Thoracic aorta (tissue), 2 donors: Measurements from ENCODE around the gene SRCIN1. TPM values are rescaled to one million over a fixed set of nuclear protein-coding genes. Genes with fewer than 3 reads are reported as not detected.

Experiments
- ATAC-seq: fragments of 150-250 bp; one replicate; pipeline ENCODE4 v1.8.0; 2017; ENCODE audit warnings: low read depth; ENCODE audit not compliant: insufficient number of reproducible peaks, low FRiP score
- DNase-seq: peaks from one replicate; pipeline ENCODE4 v3.0.0-alpha.2; 2020; ENCODE audit warnings: low spot score
- H3K27ac ChIP-seq, 2 donors: fragments of 200-600 bp; sonication (generic); 1 replicate in 1 of 2; 2 replicates in 1 of 2; pipeline ENCODE4 v1.5.1; 2016; ENCODE audit warnings: mild to moderate bottlenecking in 2 of 2, moderate library complexity in 2 of 2
- H3K27me3 ChIP-seq: fragments of 200-600 bp; sonication (generic); replicated peaks from 2 replicates; pipeline ENCODE4 v1.6.0; 2016; ENCODE audit warnings: mild to moderate bottlenecking; ENCODE audit not compliant: insufficient read depth
- H3K36me3 ChIP-seq: fragments of 200-600 bp; sonication (generic); one replicate; pipeline ENCODE4 v1.5.1; 2016
- H3K4me1 ChIP-seq, 2 donors: fragments of 200-600 bp; sonication (generic); 1 replicate in 1 of 2; 2 replicates in 1 of 2; pipeline versions ENCODE4 v1.5.1 to v1.6.0; 2016; ENCODE audit warnings: low read depth in 2 of 2, mild to moderate bottlenecking in 1 of 2; ENCODE audit not compliant: control insufficient read depth in 1 of 2
- H3K4me3 ChIP-seq: fragments of 200-600 bp; sonication (generic); 2 replicates; pipeline ENCODE4 v1.5.1; 2016; ENCODE audit warnings: mild to moderate bottlenecking
- H3K9me3 ChIP-seq: fragments of 200-600 bp; sonication (generic); 2 replicates; pipeline ENCODE4 v1.5.1; 2016
- CTCF ChIP-seq: fragments of 200-600 bp; sonication (generic); IDR thresholded peaks from one replicate; pipeline ENCODE4 v1.5.1; 2019; ENCODE audit warnings: antibody characterized with exemption
- total RNA-seq, 2 donors: library from RNA; depleted of rRNA; stranded (reverse); fragments of >200 nt; gene quantifications; one replicate each; pipeline versions ENCODE4 v1.1.0 to v1.2.3, GENCODE V29; 2016

Gene SRCIN1
- total RNA-seq, 2 donors from 2014 or later, result not detected

- Histone ChIP-seq H3K4me1 (no peaks in the 10 kb centered on the region), H3K27ac (no peak overlapping the region), H3K9me3 (no peaks in the 10 kb centered on the region), H3K36me3 (no peaks in the 10 kb centered on the region), H3K27me3 (no peaks in the 10 kb centered on the region), H3K4me3 (no peak overlapping the region)
- no peak for TF ChIP-seq CTCF
- ATAC-seq (no peak), DNase-seq (no peak)
These were observed 13.7 kb upstream of the SRCIN1 start for GRCh38 chr17:38619451-38619795.

- Histone ChIP-seq H3K4me1 (no peaks in the 10 kb centered on the region), H3K36me3 (no peaks in the 10 kb centered on the region), H3K27me3 (no peaks in the 10 kb centered on the region), H3K27ac (no peak overlapping the region), H3K9me3 (no peaks in the 10 kb centered on the region), H3K4me3 (no peak overlapping the region)
- ATAC-seq (no peak), DNase-seq (no peak)
- no peak for TF ChIP-seq CTCF
These were observed 12.4 kb upstream of the SRCIN1 start for GRCh38 chr17:38617967-38618760.

- Histone ChIP-seq H3K4me1 (no peaks in the 10 kb centered on the region), H3K36me3 (no peaks in the 10 kb centered on the region), H3K4me3 (no peak overlapping the region), H3K9me3 (no peaks in the 10 kb centered on the region), H3K27ac (no peak overlapping the region), H3K27me3 (no peaks in the 10 kb centered on the region)
- no peak for TF ChIP-seq CTCF
- ATAC-seq, result no peak
- DNase-seq, result no peak
These were observed 11.5 kb upstream of the SRCIN1 start for GRCh38 chr17:38617074-38617860.

GRCh38 chr17:38616361-38616760 lies 10.6 kb upstream of the SRCIN1 start:
- no peaks in the 10 kb centered on the region for H3K27me3 ChIP-seq
- ATAC-seq, result no peak
- no peak for DNase-seq

More at GRCh38 chr17:38616361-38616760, 10.6 kb upstream of the SRCIN1 start:
- Histone ChIP-seq H3K27ac (no peak overlapping the region), H3K9me3 (peaks cover 7% of the 10 kb centered on the region), H3K36me3 (no peaks in the 10 kb centered on the region), H3K4me3 (no peak overlapping the region), H3K4me1 (no peaks in the 10 kb centered on the region)
- no peak for TF ChIP-seq CTCF
